Endothelial cell of coronary artery (primary cell): ENCODE data around the gene FAM98C. TPM values are rescaled to one million over a fixed set of nuclear protein-coding genes. Genes with fewer than 3 reads are reported as not detected.

Source experiments
- total RNA-seq: library from RNA; depleted of rRNA; stranded (reverse); fragments of >200 nt; gene quantifications from 2 replicates; pipeline ENCODE4 v1.2.3, GENCODE V29; 2014

FAM98C gene
- 6.0 and 6.1 TPM in 2 replicates for total RNA-seq

GRCh38 chr19:38402967-38403674 lies at the start of gene FAM98C:
FAM98C (plus strand) TSS chr19:38403093; CDS start chr19:38403154, 61 bp downstream.

GRCh38 chr19:38374332-38375097 lies 28.4 kb upstream of the FAM98C start, which contains the start of gene PSMD8:
PSMD8 (plus strand) TSS chr19:38374571; CDS start chr19:38374602, 31 bp downstream.

GRCh38 chr19:38387550-38388348 lies 15.1 kb upstream of the FAM98C start, which contains the start of gene GGN:
GGN (minus strand) TSS chr19:38388034; CDS start chr19:38387261, 773 bp downstream.

GRCh38 chr19:38388349-38389100 lies 14.4 kb upstream of the FAM98C start, which contains the start of gene SPRED3:
SPRED3 (plus strand) TSS chr19:38388697; CDS start chr19:38390303, 1,606 bp downstream.

GRCh38 chr19:38425810-38426466 lies 23.0 kb downstream of the FAM98C start, which contains the start of gene RASGRP4:
RASGRP4 (minus strand) TSS chr19:38426219; CDS start chr19:38426091, 128 bp downstream.

GRCh38 chr19:38433268-38433733 lies 30.4 kb downstream of the FAM98C start, which contains the start of gene RYR1:
RYR1 (plus strand) TSS chr19:38433691; CDS start chr19:38433830, 139 bp downstream.

Other genes with a start within 250 kb of the FAM98C start
- gene DPF1, start 178.9 kb upstream of the FAM98C start, total RNA-seq: 0.28 and 1.3 TPM in 2 replicates
- 0.27 and 8.6 TPM in 2 replicates for gene PPP1R14A, start 146.7 kb upstream of the FAM98C start, total RNA-seq
- 1.5 and 2.0 TPM in 2 replicates for gene SPINT2, start 138.5 kb upstream of the FAM98C start, total RNA-seq
- gene C19orf33, start 98.8 kb upstream of the FAM98C start, total RNA-seq: 19.2 and 22.1 TPM in 2 replicates
- gene YIF1B, start 87.1 kb upstream of the FAM98C start, total RNA-seq: 65.8 and 68.7 TPM in 2 replicates
- 4.0 and 7.2 TPM in 2 replicates for gene KCNK6, start 83.2 kb upstream of the FAM98C start, total RNA-seq
- 0.54 and 2.0 TPM in 2 replicates for gene CATSPERG, start 67.3 kb upstream of the FAM98C start, total RNA-seq
- gene PSMD8, start 28.5 kb upstream of the FAM98C start, total RNA-seq: 226 and 259 TPM in 2 replicates
- under 0.01 and 0.18 TPM in 2 replicates for gene GGN, start 15.1 kb upstream of the FAM98C start, total RNA-seq
- 4.3 and 5.3 TPM in 2 replicates for gene SPRED3, start 14.4 kb upstream of the FAM98C start, total RNA-seq
- not detected in 2 replicates for gene RASGRP4, start 23.1 kb downstream of the FAM98C start, total RNA-seq
- under 0.01 and 0.18 TPM in 2 replicates for gene RYR1, start 30.6 kb downstream of the FAM98C start, total RNA-seq
- gene MAP4K1, start 214.9 kb downstream of the FAM98C start, total RNA-seq: 0.09 TPM in 1 of 2 replicates, not detected in the other
- gene EIF3K, start 216.1 kb downstream of the FAM98C start, total RNA-seq: 321 and 419 TPM in 2 replicates
- 242 and 368 TPM in 2 replicates for gene ACTN4, start 244.6 kb downstream of the FAM98C start, total RNA-seq